ENCODE measurements around the gene CBX8. TPM values are rescaled to one million over a fixed set of nuclear protein-coding genes. Genes with fewer than 3 reads are reported as not detected.

Gene CBX8
- total RNA-seq, 2 experiments from 2014 or later, result 8.6 to 9.4 TPM

DNA sequence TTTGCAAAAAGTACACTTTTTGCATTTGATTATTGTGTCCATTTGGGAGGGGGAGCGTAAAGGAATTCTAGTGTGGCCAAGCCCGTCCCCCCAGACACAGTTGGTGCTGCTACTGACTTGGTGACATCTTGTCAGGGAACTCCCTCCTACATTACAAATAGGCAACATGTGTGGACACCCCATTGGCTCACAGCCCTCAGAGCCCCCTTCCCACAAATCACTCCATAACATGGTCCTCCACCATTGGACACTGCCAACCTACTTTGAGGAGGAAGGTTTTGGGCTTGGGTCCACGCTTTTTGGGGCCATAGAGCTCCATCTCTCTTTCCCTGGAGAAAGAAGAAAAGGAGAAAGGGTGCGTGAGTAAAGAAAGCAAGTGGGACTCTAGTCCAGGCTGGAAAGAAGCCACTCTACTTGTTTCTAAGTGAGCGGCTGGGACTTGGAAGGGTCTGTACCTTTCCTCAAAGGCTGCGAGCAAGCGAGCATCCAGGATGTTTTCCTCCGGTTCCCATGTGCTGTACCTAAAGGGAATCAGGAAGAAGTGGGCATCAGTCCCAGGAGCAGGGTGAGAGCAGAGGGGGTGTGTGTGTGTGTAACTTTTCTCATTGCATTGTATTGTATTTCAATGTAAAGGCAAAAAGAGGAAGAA is 958 bp downstream of the CBX8 start:
- peaks cover 43% of the 10 kb centered on the region for H3K27me3 Mint-ChIP-seq (ENCODE audit: low read depth)
- H3K36me3 Mint-ChIP-seq (ENCODE audit: low read depth), result peaks cover 14% of the 10 kb centered on the region
- peaks cover 39% of the 10 kb centered on the region for H3K4me1 Mint-ChIP-seq (ENCODE audit: low read depth)
- CTCF ChIA-PET, result interaction anchor here (0.6 to 1.7 kb wide), 9 partner anchors 12 to 202 kb away, joined by 3 to 8 read pairs (median 5); partner anchors contain the start of gene CBX4
- no peak for ATAC-seq
- peak overlapping the region; percentile 72 for H3K27ac Mint-ChIP-seq
- H3K4me3 Mint-ChIP-seq, result peak overlapping the region; percentile 84
- no peaks in the 10 kb centered on the region for H3K9me3 Mint-ChIP-seq (ENCODE audit: insufficient read depth)
- DNase-seq, result no peak
- POLR2A ChIA-PET, result interaction anchor here (1.3 to 2.8 kb wide), 3 partner anchors 15 to 201 kb away, joined by 3 to 19 read pairs (median 6); partner anchors contain the start of gene CBX4

DNA sequence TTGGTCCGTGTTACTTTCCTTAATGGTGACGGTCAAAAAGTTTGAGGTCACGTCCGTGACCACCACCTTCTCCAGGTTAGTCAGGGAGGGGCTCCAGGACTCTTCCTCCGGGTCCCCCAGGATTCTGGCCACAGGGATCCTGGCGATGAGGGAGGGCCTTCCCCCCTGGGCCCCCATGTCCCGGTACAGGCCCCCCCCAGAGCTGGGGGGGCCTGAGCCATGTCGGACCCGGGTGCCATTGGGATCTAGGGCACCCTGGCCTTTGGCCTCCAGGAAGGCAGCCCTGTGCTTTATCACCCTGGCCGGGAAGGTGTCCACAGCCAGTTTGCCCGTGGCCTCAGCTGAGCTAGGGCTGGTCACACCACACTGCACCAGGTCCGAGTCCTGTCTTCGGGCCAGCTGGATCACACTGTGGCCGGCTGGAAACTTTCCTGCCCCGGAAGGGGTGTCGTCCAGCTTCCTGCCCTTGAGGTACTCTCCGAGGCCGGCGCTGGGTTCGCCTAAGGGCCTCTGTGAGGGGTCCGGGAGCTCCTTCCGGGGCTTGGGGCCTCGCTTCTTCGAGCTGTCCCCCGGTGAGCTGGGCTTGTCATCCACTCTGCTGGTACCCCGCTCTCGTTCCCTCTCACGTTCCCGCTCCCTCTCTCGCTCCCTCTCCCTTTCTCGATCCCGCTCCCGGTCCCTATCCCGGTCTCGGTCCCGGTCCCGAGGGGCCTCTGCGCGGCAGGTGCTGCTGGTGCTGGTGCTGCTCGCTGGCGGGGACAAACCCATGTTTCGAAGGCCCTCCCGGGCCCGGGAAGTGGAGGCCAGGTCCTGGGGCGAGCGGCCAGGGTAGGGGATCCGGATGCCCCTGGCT is 2.0 kb downstream of the CBX8 start:
- peaks cover 14% of the 10 kb centered on the region for H3K36me3 Mint-ChIP-seq (ENCODE audit: low read depth)
- H3K27ac Mint-ChIP-seq, result no peak overlapping the region
- CTCF ChIA-PET, result interaction anchor here (1.1 to 1.2 kb wide), 2 partner anchors 13 to 31 kb away, joined by 3 read pairs; no protein-coding TSS in a partner anchor
- DNase-seq, result no peak
- peaks cover 37% of the 10 kb centered on the region for H3K4me1 Mint-ChIP-seq (ENCODE audit: low read depth)
- peaks cover 41% of the 10 kb centered on the region for H3K27me3 Mint-ChIP-seq (ENCODE audit: low read depth)
- no peaks in the 10 kb centered on the region for H3K9me3 Mint-ChIP-seq (ENCODE audit: insufficient read depth)
- no peak for ATAC-seq
- POLR2A ChIA-PET, result interaction anchor here (0.7 to 2.8 kb wide), 5 partner anchors 23 to 202 kb away, joined by 3 to 19 read pairs (median 3); partner anchors contain the start of gene CBX4
- H3K4me3 Mint-ChIP-seq, result no peak overlapping the region

DNA sequence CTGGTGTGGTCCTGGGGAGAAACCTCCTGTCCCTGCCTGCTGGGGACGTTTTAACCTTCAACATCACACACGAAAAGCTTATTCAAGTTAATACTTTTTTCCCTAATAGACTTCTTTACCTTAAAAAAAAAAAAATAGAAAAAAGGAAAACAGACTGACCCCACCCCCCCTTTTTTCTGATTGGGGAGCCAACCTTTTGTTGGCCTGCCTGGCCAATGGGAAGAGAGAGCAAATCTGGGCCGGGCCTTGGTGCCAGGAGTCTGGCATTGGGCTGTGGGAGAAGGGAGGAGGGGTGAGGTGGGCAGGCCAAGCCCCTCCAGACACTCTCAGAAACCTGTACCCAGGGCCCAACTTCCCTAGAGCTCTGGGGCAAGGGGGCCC is 3.0 kb downstream of the CBX8 start:
- no peaks in the 10 kb centered on the region for H3K9me3 Mint-ChIP-seq (ENCODE audit: insufficient read depth)
- no peak overlapping the region for H3K4me3 Mint-ChIP-seq
- POLR2A ChIA-PET, result interaction anchor here (1.2 kb wide), 1 partner anchor 43 kb away, joined by 3 read pairs; no protein-coding TSS in a partner anchor
- peaks cover 29% of the 10 kb centered on the region for H3K4me1 Mint-ChIP-seq (ENCODE audit: low read depth)
- peaks cover 11% of the 10 kb centered on the region for H3K36me3 Mint-ChIP-seq (ENCODE audit: low read depth)
- no peak for DNase-seq
- CTCF ChIA-PET, result interaction anchor here (1.3 kb wide), 1 partner anchor 48 kb away, joined by 5 read pairs; no protein-coding TSS in a partner anchor
- ATAC-seq, result no peak
- H3K27ac Mint-ChIP-seq, result no peak overlapping the region
- H3K27me3 Mint-ChIP-seq (ENCODE audit: low read depth), result peaks cover 37% of the 10 kb centered on the region

DNA sequence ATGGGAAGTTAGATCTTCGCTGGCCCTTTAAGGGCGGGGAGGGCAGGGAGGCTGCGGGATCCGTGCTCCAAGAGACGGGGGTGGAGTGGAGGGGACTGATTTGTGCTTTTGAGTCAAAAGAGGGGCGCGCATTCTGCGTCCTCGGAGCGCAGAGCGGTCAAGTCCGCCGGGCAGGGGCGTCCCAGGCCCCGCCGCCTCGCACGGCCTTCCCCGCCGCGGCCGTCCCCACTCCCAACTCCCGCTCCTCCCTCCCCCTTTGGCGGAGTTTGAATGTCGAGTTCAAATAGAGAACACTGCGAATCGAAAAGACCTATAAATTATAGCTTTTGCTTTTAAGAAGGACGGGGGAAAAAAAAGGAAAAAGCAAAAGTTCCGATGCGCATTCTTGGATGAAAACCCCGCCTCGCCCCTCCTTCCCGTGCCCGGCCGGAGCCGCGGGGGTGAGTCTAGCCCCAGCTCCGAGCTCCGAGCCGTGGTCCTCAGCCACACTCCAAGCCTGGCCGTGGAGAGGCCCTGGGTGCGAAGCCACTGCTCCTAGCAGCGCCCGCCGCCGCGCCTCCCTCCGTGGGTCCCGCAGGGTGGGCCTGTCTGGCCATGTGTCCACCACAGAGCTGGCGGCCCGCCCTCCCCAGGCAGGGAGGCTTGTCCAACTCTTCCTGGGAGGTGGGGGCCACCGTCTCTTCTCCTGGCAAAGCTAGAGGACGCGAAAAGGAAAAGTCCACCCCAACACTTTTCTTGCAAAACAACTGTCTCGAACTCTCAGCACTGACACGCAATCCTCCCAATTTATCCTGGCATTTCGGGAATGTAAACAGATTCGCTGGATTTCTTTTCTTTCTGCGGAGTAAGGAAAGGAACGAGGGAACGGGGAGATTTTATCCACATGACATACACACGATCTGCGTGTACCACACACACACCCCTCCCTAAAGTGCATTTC is 3.6 kb downstream of the CBX8 start:
- peaks cover 37% of the 10 kb centered on the region for H3K27me3 Mint-ChIP-seq (ENCODE audit: low read depth)
- ChIA-PET CTCF (interaction anchor here (1.3 kb wide), 1 partner anchor 48 kb away, joined by 5 read pairs; no protein-coding TSS in a partner anchor), POLR2A (no interaction called here)
- H3K4me3 Mint-ChIP-seq, result no peak overlapping the region
- ATAC-seq (no peak), DNase-seq (no peak)
- H3K27ac Mint-ChIP-seq, result no peak overlapping the region
- H3K36me3 Mint-ChIP-seq (ENCODE audit: low read depth), result peaks cover 11% of the 10 kb centered on the region
- H3K4me1 Mint-ChIP-seq (ENCODE audit: low read depth), result peaks cover 23% of the 10 kb centered on the region
- no peaks in the 10 kb centered on the region for H3K9me3 Mint-ChIP-seq (ENCODE audit: insufficient read depth)

DNA sequence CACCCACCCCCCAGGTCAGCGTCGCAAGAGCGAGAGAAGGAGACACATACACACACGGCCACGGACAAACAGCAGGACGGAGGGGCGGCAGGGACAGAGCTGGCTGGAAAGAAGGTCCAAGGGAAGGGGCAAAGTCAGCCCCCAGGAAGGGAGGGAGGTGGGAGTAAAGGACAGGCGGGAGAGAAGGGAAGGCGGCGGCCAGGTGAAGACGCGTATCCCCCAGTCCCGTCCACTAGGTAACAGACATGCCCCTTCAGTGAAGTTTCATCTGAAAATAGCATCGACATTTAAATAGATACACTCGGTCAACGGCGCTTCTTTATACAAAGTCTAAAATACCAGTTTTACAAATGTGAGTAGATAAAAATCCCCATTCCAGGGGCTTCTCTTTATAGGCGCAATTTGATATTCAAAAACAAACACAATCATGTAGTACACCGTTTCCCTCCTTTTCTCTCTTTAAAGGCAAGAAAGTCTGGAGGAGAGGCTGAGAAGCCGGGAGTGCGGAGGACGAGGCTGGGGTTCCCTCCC is 4.5 kb downstream of the CBX8 start:
- Mint-ChIP-seq H3K4me1 (ENCODE audit: low read depth) (peaks cover 23% of the 10 kb centered on the region), H3K4me3 (no peak overlapping the region), H3K27ac (no peak overlapping the region), H3K9me3 (ENCODE audit: insufficient read depth) (no peaks in the 10 kb centered on the region), H3K36me3 (ENCODE audit: low read depth) (peaks cover 11% of the 10 kb centered on the region), H3K27me3 (ENCODE audit: low read depth) (peaks cover 44% of the 10 kb centered on the region)
- ChIA-PET CTCF (interaction anchor here (0.8 to 1.3 kb wide), 3 partner anchors 19 to 47 kb away, joined by 3 to 5 read pairs (median 4); no protein-coding TSS in a partner anchor), POLR2A (no interaction called here)
- ATAC-seq (no peak), DNase-seq (no peak)

DNA sequence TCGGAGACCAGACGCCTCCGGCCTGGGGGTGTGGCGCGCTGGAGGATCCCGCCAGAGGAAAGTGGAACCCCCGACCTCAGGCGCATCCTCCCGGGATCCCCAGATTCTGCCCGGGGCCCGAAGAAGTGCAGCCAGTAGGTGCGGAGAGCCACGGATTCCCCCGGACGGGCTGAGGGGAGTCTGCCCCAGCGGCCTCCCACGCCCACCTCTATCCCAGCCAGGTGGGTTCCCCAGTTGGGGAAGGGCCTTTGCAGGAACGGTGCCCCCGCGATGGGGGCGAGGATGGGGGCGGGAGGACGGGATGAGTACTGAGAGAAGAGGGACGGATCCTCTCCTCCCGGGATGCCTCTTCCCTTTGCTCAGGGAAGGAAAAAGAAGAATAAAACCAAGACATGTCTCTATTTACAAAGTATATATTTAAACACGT is 5.1 kb downstream of the CBX8 start:
- DNase-seq, result no peak
- CTCF ChIA-PET, result interaction anchor here (0.8 to 1.0 kb wide), 2 partner anchors 20 to 44 kb away, joined by 3 to 4 read pairs; no protein-coding TSS in a partner anchor

DNA sequence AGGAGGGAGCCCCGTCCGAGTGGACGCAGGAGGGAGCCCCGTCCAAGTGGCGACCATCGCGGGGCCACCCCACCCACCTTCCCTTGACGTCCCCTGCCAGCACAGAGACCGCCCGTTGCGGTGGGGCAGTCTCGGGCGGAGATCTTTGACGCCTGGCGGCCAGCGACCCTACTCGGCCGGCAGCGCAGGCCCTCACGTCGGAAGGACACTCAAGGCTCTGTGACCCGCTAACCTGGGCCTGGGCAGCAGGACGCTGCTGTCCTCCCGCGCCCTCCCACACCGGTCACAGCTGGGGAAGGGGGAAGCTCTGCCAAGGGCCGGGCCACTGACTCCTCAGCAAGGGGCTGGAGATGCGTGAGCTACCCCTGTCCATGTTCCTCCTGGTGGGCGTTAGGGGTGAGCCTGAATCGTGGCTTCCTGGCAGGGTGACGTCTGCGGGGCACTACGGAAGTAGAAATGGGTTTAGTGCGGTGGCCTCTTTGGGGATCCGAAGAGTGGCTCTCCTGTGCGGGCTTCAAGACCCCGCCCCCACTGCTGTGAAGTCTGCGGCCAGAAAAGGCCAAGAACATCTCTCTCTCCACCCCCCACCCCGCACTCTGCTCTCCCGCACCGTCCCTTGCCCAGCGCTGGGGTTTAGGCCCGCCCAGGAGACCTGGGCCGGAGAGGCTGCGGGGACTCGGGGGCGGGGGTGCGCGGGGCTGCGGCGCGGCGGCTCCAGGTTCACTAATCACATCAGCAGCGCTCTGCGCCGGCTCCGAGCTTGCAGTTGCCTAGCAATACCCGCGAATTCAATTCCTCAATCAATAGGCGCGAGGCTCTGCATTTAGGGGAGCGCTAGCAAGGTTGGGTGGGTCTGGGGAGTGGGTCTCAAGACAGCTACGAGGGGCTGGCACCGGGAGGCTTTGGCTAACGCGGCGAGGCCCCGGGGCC is 5.8 kb downstream of the CBX8 start:
- Mint-ChIP-seq H3K36me3 (ENCODE audit: low read depth) (peaks cover 11% of the 10 kb centered on the region), H3K9me3 (ENCODE audit: insufficient read depth) (no peaks in the 10 kb centered on the region), H3K27me3 (ENCODE audit: low read depth) (peaks cover 50% of the 10 kb centered on the region), H3K27ac (no peak overlapping the region), H3K4me3 (no peak overlapping the region), H3K4me1 (ENCODE audit: low read depth) (peaks cover 19% of the 10 kb centered on the region)
- peak; percentile 27 for ATAC-seq
- no peak for DNase-seq
- ChIA-PET POLR2A (interaction anchor here (0.6 kb wide), 1 partner anchor 112 kb away, joined by 3 read pairs; no protein-coding TSS in a partner anchor), CTCF (interaction anchor here (1.6 kb wide), 1 partner anchor 125 kb away, joined by 6 read pairs; no protein-coding TSS in a partner anchor)

More for the DNA sequence above, 5.1 kb downstream of the CBX8 start:
- Mint-ChIP-seq H3K4me3 (no peak overlapping the region), H3K36me3 (ENCODE audit: low read depth) (peaks cover 11% of the 10 kb centered on the region), H3K27me3 (ENCODE audit: low read depth) (peaks cover 48% of the 10 kb centered on the region), H3K27ac (no peak overlapping the region), H3K4me1 (ENCODE audit: low read depth) (peaks cover 23% of the 10 kb centered on the region), H3K9me3 (ENCODE audit: insufficient read depth) (no peaks in the 10 kb centered on the region)
- ATAC-seq, result no peak
- POLR2A ChIA-PET, result no interaction called here

DNA sequence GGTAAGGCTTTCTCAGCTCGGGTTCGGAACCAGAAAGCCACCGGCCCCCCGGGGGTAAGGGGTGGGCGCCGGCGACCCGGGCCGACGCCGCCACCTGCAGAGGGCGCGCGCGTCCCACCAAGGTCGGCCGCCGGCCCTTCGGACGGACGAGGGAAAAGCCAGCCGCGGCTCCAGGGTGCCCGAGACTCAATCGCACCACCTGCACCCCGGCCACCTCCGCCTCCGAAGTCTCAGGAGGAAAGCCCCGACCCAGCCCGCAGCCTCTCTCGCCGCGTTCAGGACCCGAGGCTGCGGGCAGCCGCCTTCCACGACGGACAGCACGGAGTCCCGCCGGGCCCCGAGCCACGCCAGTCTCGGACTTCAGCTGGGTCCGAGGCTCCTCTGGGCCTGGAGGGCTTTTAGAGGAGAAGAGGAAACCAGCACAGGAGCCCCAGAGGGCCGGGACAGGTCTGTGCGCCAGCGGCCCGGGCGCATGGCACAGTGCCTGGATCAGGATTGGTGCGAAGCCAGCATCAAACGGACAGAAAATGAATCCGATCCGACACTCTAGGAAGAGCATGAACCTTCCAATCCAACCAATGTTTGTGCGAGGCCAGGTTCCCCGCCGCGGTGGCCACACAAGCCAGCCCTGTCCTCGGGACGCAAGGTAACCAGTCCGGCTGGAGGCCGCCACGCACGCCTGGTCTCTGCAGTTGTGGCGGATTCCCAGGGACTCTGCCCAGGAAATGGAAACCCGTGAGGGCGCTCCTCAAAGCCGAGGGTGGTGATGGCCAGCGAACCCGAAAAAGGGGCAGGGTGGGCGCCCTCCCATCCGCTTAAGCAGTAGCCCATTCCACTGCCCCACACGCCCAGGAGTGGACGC is 6.7 kb downstream of the CBX8 start:
- POLR2A ChIA-PET, result interaction anchor here (0.6 to 1.4 kb wide), 3 partner anchors 13 to 113 kb away, joined by 3 to 4 read pairs (median 3); no protein-coding TSS in a partner anchor
- no peak for DNase-seq
- H3K4me3 Mint-ChIP-seq, result no peak overlapping the region
- peaks cover 9% of the 10 kb centered on the region for H3K36me3 Mint-ChIP-seq (ENCODE audit: low read depth)
- no peaks in the 10 kb centered on the region for H3K9me3 Mint-ChIP-seq (ENCODE audit: insufficient read depth)
- no peak overlapping the region for H3K27ac Mint-ChIP-seq
- ATAC-seq, result peak; percentile 50
- H3K27me3 Mint-ChIP-seq (ENCODE audit: low read depth), result peaks cover 50% of the 10 kb centered on the region
- H3K4me1 Mint-ChIP-seq (ENCODE audit: low read depth), result peaks cover 13% of the 10 kb centered on the region
- CTCF ChIA-PET, result interaction anchor here (0.9 to 2.2 kb wide), 7 partner anchors 13 to 203 kb away, joined by 3 to 12 read pairs (median 6); partner anchors contain the start of gene CBX2
